Chondrocyte (in vitro differentiated cells): ENCODE measurements around the gene OTUD5. TPM values are rescaled to one million over a fixed set of nuclear protein-coding genes. Genes with fewer than 3 reads are reported as not detected.

Source experiments
- DNase-seq: peaks from one replicate; pipeline ENCODE4 v3.0.0; 2021; ENCODE audit warnings: mixed read lengths, low spot score
- H3K27ac Mint-ChIP-seq: one replicate; pipeline ENCODE4 v1.8.0; 2021; ENCODE audit warnings: mild to moderate bottlenecking, moderate library complexity, mixed read lengths; ENCODE audit not compliant: unreplicated experiment
- H3K27me3 Mint-ChIP-seq: 2 replicates; pipeline ENCODE4 v1.8.0; 2021; ENCODE audit warnings: low read depth, mixed read lengths
- H3K36me3 Mint-ChIP-seq: 2 replicates; pipeline ENCODE4 v1.8.0; 2021; ENCODE audit warnings: low read depth, mixed read lengths
- H3K4me1 Mint-ChIP-seq: 2 replicates; pipeline ENCODE4 v1.8.0; 2021; ENCODE audit warnings: low read depth, mild to moderate bottlenecking, mixed read lengths
- H3K4me3 Mint-ChIP-seq: one replicate; pipeline ENCODE4 v1.8.0; 2021; ENCODE audit warnings: mild to moderate bottlenecking, moderate library complexity, mixed read lengths; ENCODE audit not compliant: unreplicated experiment
- H3K9me3 Mint-ChIP-seq: 2 replicates; pipeline ENCODE4 v1.8.0; 2021; ENCODE audit warnings: low read depth, mixed read lengths
- CTCF ChIP-seq: fragments of 200-600 bp; sonication (generic); IDR thresholded peaks from 2 replicates; pipeline ENCODE4 v1.5.0; 2021; ENCODE audit warnings: antibody characterized with exemption, mild to moderate bottlenecking, moderate library complexity
- total RNA-seq: library from RNA; stranded (reverse); gene quantifications from 3 replicates; pipeline ENCODE4 v1.2.1, GENCODE V29; 2021

OTUD5 gene
- total RNA-seq, 1 donor from 2014 or later, result 47.4 TPM

DNA sequence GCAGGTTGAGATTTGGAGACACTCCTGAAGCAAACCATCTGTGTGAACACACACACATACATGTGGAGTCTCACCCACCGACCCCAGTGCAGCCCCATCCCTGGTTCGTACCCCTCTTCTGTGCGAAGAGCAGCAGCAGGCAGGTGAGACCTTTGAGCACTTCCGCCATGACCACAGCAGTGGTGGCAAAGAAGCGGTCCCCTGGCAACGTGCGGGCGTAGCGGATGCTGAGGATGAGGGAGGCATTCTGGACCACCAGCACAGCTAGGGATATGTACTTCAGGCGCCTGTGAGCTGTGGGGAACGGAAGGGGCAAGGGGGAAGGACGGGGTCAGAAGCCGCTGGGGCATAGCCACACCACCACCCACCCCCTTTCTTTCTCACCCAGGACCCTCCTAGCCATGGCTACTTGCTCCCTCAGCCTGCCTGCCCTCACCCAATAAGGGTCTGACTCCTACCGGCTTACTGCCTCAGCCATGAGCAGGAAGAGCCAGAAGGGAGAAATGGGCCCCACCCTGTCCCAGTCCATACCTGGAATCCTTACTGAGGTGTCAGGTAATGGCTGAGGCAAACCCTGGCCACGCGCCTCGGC is 47.6 kb downstream of the OTUD5 start:
- Mint-ChIP-seq H3K27ac (no peak overlapping the region), H3K27me3 (no peaks in the 10 kb centered on the region), H3K4me3 (peak overlapping the region; percentile 89), H3K9me3 (no peaks in the 10 kb centered on the region), H3K4me1 (peaks cover 13% of the 10 kb centered on the region), H3K36me3 (peaks cover 5% of the 10 kb centered on the region)
- TF ChIP-seq CTCF, result no peak
- DNase-seq, result no peak

DNA sequence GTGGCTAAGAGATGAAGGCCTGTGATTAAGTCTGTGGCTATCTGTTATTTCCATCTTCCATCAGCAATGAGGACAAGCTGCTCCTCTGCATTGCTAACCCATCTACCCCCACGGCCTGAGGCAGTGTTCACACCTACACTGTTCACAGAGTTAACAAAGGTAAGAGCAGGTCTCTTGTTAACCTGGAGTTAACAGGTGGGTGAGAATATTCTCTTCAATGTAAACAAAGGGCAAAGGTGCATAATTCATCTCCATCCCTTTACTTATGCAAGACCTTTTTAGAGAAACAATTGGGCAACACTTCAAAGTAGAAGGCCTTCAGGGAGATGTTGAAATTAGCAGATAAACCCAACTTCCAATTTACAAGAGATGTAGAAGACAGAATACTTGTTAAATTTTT is 48.8 kb downstream of the OTUD5 start:
- H3K4me3 Mint-ChIP-seq, result no peak overlapping the region
- no peak for TF ChIP-seq CTCF
- no peaks in the 10 kb centered on the region for H3K9me3 Mint-ChIP-seq
- no peaks in the 10 kb centered on the region for H3K27me3 Mint-ChIP-seq
- DNase-seq, result no peak
- H3K27ac Mint-ChIP-seq, result peak overlapping the region; percentile 49
- H3K36me3 Mint-ChIP-seq, result peaks cover 2% of the 10 kb centered on the region
- H3K4me1 Mint-ChIP-seq, result peaks cover 13% of the 10 kb centered on the region

GRCh38 chrX:48905090-48905790 is 52.2 kb downstream of the OTUD5 start:
- peaks cover 9% of the 10 kb centered on the region for H3K36me3 Mint-ChIP-seq
- no peak overlapping the region for H3K4me3 Mint-ChIP-seq
- no peak for TF ChIP-seq CTCF
- H3K27me3 Mint-ChIP-seq, result no peaks in the 10 kb centered on the region
- H3K9me3 Mint-ChIP-seq, result no peaks in the 10 kb centered on the region
- H3K4me1 Mint-ChIP-seq, result peaks cover 3% of the 10 kb centered on the region
- DNase-seq, result peak; percentile 55
- H3K27ac Mint-ChIP-seq, result no peak overlapping the region

GRCh38 chrX:48904626-48905025 is 52.8 kb downstream of the OTUD5 start:
- H3K27ac Mint-ChIP-seq, result no peak overlapping the region
- no peak overlapping the region for H3K4me3 Mint-ChIP-seq
- no peaks in the 10 kb centered on the region for H3K4me1 Mint-ChIP-seq
- H3K36me3 Mint-ChIP-seq, result peaks cover 9% of the 10 kb centered on the region
- H3K9me3 Mint-ChIP-seq, result no peaks in the 10 kb centered on the region
- DNase-seq, result no peak
- no peak for TF ChIP-seq CTCF
- no peaks in the 10 kb centered on the region for H3K27me3 Mint-ChIP-seq

- H3K36me3 Mint-ChIP-seq, result peaks cover 9% of the 10 kb centered on the region
- no peaks in the 10 kb centered on the region for H3K4me1 Mint-ChIP-seq
- H3K27me3 Mint-ChIP-seq, result no peaks in the 10 kb centered on the region
- H3K4me3 Mint-ChIP-seq, result no peak overlapping the region
- H3K9me3 Mint-ChIP-seq, result no peaks in the 10 kb centered on the region
- no peak for TF ChIP-seq CTCF
- no peak overlapping the region for H3K27ac Mint-ChIP-seq
- no peak for DNase-seq
Measured at GRCh38 chrX:48904180-48904579, 53.2 kb downstream of the OTUD5 start.
